GM18858 (cell line): Measurements from ENCODE around the gene P2RX5.

Experiments
- ATAC-seq: cut with Tn5 transposase; IDR thresholded peaks from one replicate; pipeline ENCODE4 v1.9.1; 2021; ENCODE audit not compliant: unreplicated experiment

Gene P2RX5

GRCh38 chr17:3657874-3658783 lies 37.8 kb downstream of the P2RX5 start:
- no peak for ATAC-seq

DNA sequence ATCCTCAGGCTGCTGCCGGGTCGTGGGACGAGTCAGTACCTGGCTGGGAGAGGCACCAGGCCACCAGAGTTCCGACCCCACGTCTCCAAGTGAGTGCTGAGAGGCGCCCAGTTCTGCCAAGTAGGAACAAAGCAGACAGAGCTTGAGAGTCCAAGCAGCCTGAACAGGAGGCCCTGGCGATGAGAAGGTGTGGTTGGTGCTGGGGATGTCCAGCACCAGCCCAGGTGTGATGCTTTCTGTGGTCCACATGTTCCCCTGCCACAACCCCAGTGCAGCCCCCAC lies 38.4 kb downstream of the P2RX5 start:
- ATAC-seq = no peak

GRCh38 chr17:3656755-3657587 lies 39.0 kb downstream of the P2RX5 start:
- no peak for ATAC-seq

DNA sequence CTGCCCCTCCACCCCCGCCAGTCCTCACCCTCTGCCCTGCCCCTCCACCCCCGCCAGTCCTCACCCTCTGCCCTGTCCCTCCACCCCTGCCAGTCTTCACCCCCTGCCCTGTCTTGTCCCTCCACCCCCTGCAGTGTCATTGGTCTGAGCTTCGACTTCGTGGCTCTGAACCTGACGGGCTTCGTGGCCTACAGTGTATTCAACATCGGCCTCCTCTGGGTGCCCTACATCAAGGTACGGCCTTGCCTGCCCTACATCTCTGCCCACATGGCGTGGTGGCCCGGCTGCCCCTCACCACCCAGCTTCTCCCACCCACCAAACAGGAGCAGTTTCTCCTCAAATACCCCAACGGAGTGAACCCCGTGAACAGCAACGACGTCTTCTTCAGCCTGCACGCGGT lies 39.6 kb downstream of the P2RX5 start:
- ATAC-seq = no peak

GRCh38 chr17:3655766-3656165 lies 40.2 kb downstream of the P2RX5 start:
- no peak for ATAC-seq

- ATAC-seq = no peak
Measured at GRCh38 chr17:3647769-3648555, 48.0 kb downstream of the P2RX5 start.

DNA sequence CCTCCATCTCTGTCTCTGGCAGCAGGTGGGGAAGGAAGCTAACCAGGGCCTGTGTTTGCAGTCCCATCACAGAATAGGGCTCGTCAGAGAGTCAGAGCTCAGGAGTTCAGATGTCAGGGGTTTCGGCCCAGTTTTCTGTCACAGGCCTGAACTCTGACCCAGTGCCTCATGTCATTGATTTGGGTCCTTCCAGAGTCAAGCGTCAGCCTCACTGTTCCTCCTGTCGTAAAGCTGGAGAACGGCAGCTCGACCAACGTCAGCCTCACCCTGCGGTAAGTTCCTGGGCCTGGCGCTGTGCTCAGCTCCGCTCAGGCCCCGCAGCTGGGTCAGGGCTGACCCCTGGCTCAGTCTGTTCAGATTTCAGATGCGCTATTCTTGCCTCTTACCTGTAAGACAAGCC lies 48.7 kb downstream of the P2RX5 start:
- ATAC-seq = no peak

- ATAC-seq = no peak
Measured at GRCh38 chr17:3645310-3645709, 50.6 kb downstream of the P2RX5 start.

- ATAC-seq = no peak
Measured at GRCh38 chr17:3643889-3644349, 52.0 kb downstream of the P2RX5 start.

DNA sequence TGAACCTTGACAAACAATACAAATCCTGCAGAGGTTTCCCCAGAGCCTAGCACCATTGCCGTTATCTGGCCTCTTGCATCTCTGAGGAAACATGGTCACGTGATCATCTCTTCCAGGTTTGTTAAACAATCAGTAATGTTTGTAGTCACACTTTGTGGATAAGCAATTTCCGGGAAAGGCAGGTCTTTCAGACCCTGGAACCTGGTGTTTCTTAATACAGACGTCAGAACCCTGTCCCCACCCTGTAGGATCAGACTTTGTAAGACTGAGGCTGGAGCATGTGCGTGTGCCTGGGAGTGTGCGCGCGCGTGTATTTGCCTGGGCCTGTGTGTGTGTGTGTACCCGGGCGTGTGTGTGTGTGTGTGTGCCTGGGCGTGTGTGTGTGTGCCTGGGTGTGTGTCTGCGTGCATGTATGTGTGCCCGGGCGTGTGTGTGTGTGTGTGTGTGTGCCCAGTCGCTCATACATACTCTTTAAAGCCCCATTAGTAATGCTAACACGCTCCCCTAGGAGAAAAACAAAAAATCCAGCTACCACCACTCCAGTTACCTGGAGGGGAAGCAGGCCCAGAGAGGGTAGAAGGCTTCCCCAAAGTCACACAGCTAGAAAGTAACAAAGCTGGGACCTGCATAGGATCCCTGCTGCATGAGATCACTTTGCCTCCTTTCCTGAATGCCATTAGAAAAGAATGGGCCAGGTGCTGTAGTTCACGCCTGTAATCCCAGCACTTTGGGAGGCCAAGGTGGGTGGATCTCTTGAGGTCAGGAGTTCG lies 54.1 kb downstream of the P2RX5 start:
- no peak for ATAC-seq

- ATAC-seq = no peak
Measured at GRCh38 chr17:3641014-3641413, 54.9 kb downstream of the P2RX5 start.

GRCh38 chr17:3639981-3640596 lies 55.9 kb downstream of the P2RX5 start:
- ATAC-seq = no peak

GRCh38 chr17:3636908-3637373 lies 59.0 kb downstream of the P2RX5 start:
- ATAC-seq = peak; percentile 5

DNA sequence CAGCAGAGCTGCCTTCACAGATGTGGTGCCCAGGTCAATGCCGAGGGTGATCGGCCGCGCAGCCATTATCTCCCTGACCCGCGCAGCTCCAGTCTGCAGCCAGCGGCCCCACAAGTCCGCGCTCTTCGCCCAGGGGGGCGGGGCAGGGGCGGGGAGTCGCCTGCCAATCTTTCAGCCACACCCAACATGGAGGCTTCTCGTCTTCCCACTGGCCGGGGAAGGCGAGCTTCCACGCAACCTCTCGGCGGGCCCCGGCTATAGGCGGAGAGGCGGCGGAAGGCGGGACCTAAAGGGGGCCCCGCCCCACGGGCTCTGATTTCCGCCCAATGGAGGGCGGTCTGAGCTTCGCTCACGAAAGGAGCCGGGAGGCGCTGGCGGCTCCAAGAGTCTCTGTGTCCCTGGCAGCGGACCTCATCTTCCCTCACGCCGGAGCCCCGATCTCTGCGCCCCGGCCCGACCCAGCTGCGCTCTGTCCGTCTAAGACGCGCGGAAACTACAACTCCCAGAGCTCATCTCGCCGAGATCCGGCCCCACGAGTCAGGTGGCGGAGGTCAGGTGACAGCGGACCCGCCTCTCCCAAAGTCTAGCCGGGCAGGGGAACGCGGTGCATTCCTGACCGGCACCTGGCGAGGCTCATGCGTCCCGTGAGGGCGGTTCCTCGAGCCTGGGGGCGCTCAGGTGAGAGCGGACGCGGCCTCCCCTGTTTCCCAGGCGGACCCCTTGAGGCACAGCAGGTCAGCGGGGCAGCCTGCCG lies 59.6 kb downstream of the P2RX5 start, which contains the start of the genes CTNS and SHPK:
Gene CTNS, plus strand, starts transcription at position 607 of the 754 bp plus-strand sequence. CDS start 3,447 bp downstream, outside the sequence.
Gene SHPK, minus strand, starts transcription at position 97 of the 754 bp plus-strand sequence. Its CDS starts 31 bp downstream, at position 66.
- ATAC-seq = peak; percentile 81

DNA sequence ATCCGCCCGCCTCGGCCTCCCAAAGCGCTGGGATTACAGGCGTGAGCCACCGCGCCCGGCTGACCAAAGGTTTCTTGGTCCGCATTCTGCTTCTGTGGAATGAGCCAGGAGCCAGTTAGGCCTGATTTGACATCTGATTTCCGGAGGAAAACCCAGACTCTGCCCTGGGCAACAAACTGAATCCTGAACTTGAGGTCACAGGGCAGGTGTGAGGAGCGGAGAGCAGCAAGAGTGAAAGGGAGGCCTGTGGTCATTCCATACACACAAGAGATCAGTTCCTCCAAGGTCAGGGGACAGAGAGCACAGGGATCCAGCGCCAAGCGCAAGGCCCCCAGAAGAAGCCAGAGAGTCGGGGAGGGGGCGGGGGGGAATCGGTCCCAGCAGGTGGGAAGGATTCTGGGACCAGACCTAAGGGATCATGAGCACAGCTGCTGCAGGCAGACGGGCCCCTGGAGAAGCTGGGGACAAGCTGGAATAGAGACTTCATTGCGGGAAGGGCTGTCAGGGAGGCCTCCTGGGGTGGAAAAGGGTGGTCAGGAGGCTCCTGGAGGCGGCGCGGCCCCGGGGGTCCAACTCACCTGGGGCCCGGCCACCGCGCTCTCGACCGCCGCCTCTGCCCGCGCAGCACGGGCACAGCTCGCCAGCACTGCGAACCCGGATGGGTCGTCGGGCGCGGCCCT lies 60.3 kb downstream of the P2RX5 start:
- no peak for ATAC-seq

GRCh38 chr17:3632287-3632686 lies 63.7 kb downstream of the P2RX5 start:
- no peak for ATAC-seq

DNA sequence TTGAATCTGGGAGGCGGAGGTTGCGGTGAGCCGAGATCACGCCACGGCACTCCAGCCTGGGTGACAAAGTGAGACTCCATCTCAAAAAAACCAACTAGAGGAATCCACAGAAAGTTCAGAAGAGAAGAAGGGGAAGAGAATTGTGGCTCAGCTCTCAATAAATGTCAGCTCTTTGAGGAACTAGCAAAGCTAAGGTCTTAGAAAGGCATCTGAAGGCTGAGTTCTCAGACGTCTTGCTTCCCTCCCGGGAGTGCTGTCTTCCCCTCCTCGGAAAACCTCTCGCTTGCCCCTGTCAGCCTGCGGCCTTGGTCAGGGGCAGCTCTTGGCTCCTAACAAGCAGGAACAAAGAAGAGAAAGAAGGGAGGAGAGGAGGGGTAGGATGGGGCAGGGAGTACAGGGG lies 65.2 kb downstream of the P2RX5 start:
- ATAC-seq = no peak

- no peak for ATAC-seq
Measured at GRCh38 chr17:3627769-3628167, 68.2 kb downstream of the P2RX5 start.
